ENCODE results near the gene EPB41L4B.

The EPB41L4B gene

DNA sequence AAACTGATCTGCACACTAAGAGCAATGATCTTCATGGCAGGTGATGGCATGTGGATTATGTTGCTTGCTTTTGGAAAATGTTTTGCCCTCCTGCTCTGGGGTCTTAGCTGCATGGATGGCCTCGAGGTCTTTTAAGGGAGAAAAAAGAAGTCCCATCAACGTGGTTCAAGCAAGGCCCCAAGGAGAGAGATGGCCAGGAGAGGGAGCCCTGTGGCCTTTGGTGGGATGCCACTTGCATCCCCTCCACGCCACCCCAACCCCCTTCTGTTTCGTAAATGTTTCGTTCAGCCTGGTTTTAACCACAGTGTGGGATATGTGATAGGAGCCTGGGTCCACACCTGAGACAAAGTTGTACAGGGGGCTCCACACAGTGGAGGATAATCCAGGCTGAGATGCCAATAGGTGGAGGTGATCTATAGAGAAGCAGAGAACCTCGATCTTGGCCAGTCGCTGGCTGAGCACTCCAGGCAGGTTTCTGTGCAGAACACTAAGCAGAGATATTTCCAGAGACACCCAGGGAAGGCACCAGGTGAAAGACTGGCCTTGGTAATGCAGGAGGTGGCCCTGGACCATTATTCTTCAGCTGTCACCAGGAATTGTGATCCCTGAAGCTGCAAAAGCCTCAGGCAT lies 128.0 kb downstream of the EPB41L4B start:
- DNase-seq: no peak

DNA sequence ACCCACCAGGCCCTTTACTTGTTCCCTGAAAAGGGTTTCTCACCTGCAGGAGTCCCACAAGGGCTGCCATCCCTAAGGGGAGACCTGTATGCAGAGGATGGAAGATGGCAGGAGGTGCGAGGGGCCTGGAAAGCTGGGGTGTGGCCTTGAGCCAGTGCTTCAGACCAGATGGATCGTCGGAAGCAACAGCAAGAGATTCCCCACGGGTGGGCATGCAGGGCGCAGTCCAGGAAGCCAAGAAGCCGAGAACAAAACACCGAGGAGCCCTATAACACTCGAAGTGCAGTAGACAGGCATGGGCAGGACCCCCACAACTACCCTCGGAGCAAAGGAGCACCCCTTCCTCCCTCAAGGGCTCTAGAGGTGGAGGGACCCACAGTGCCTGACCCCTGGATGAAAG lies 129.1 kb downstream of the EPB41L4B start:
- DNase-seq: no peak

- no peak for DNase-seq
Measured at GRCh38 chr9:109190151-109190550, 130.7 kb downstream of the EPB41L4B start.

GRCh38 chr9:109186857-109187520 lies 133.9 kb downstream of the EPB41L4B start:
- DNase-seq: no peak

GRCh38 chr9:109182940-109183798 lies 137.7 kb downstream of the EPB41L4B start:
- no peak for DNase-seq

DNA sequence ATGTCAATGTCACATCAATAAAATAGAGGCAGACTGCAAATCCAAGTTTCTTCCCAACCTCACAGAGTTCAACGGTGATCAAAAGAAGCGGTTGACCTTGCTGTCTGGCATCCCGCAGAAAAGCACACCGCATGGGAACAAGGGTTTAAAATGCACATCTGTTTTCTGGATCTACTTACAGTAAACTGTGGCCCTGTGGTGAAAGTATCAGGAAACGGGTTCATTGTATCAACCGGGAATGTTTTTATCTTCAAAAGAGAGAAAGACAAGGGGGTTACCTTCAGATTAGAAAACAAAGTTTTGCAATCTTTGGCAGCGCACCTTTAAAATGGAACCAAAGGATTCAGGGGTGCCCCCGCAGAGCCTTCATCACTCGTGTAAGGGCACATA lies 138.3 kb downstream of the EPB41L4B start:
- DNase-seq: no peak

DNA sequence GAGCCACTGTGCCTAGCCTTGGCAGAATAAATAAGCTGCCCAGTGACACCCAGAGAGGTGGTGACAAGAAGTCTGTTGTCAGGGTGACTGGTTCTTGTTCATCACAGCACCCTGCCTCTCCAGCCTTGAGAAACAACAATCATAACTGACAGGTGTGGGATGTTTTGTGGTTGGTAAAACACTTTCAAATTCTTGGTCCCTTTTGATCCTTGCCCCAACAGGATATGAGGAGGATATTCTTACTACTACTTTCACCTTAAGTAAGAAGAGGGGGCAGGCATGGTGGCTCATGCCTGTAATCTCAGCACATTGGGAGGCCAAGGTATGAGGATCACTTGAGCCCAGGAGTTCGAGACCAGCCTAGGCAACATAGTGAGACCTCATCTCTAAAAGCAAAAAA lies 139.6 kb downstream of the EPB41L4B start:
- DNase-seq: no peak

DNA sequence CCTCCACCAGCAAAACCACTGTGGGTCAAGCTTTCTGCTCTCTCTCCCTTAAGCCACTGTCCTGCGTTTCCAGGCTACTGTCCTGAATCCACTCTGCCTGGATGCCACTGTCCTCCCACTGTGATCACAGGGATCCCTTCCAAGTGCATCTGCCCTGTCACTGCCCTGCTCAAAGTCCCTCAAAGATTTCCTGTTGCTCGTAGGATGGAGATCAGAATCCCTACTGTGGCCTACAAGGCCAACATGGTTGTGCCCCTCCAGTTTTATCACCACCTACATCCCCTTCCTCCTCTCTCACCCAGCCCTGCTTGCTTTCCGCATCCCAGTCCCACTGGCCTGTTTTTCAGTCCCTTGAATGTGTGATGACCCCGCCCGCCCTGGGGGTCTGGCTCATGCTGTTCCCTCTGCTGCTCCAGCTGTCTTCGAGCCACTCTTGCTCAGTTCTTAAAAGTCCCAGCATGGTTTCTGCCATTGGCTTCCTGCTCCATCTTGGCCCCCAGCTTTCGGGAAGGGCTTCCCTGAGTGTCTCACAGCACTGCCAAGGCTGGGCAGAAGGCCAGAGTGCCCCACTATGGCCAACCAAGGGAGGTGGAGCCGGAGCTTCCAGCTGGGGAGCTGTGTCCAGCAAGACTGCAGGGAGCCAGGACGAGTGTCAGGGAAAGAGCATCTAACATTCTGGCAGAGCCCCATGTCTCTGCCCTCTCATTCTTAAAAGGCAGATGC lies 140.9 kb downstream of the EPB41L4B start:
- DNase-seq: no peak

DNA sequence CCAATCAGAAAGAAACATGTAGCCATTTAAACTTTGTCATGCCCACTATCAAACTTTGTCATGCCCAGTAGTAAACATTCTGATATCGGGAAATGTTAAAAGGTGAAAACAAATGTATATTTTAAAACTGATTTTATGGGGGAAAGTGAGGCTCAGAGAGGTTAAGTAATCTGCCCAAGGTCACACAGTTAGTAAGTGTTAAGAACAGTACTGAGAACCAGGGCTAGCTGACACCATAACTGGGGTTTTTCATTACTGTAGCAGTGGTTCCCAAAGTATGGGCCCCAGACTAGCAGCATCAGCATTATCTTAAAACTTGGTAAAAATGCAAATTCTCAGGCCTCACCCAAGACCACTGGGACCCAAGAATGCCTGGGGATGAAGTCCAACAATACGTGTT lies 143.9 kb downstream of the EPB41L4B start:
- no peak for DNase-seq

DNA sequence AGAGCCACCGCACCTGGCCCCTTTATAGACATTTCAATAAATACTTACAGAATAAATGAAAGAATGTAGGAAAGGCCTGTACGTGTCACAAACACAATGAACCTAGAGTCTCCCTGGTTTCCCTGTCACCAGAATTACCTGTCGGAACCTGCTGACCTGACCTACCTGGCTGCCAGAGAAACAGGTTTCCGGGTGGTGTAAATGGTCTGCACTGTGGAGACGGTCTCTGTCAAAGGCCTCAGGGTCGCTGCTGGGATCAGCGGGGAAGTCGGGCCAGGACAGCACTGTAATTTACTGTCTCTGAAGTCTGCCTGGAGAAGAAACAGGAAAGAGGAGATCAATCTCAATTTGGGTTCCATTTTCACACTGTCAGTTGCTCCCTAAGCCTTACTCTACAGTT lies 144.5 kb downstream of the EPB41L4B start:
- DNase-seq: no peak

GRCh38 chr9:109172935-109173334 lies 147.9 kb downstream of the EPB41L4B start:
- DNase-seq: no peak

DNA sequence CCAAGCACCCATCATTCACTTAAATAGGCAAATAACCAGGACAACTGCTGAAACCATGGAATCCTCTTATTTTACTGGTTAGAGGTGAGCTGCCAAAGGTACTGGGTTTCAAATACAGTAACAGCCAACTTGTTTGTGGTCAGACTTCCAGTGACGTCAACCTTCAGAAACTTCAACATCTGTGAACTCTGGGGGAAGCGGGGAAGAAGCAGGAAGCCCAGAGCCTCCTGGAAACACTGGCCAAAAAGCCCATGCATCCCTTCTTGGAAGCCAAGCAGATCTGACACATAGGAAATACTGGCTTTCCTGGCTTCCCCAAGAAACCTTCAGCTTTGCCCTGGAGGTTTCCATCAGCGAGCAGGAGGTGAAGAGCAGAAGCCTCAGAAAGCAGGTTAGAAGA lies 148.9 kb downstream of the EPB41L4B start:
- DNase-seq: no peak

DNA sequence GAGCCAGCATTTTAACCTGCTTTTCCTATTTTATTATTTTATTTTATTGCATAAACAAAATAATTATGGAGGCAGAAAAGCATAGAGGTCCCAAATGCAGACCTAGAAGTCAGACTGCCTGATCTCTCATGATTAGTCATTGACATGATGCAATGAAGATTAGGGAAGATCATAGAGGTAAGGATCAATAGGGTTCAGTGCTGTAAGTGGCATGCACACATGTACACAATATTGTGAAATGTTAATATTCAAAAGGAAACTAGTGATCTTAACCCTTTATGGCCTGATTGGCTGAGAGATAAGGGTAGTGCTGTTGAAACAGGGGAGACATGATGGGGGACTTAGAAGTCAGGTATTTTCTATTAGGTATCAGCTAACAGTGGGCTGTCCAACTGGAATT lies 152.7 kb downstream of the EPB41L4B start:
- no peak for DNase-seq

DNA sequence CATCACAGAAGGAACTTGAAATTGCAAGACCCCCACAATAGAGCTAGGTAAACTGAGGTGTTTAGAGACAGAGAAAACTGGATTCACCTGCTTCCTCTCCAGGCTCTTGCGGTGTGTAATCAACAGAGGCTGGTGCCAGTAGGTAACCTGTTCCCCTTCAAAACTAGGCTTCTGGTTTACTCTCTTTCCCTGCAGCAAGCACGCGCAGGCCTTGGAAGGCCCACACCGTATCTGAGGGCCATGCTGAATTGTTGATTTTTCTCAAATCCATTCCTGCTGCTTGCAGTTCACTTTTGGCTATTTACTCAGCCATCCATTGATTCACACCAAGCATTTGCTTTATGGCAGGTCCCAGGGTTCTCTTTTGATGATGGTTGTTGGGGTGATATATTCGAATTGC lies 153.1 kb downstream of the EPB41L4B start:
- no peak for DNase-seq

DNA sequence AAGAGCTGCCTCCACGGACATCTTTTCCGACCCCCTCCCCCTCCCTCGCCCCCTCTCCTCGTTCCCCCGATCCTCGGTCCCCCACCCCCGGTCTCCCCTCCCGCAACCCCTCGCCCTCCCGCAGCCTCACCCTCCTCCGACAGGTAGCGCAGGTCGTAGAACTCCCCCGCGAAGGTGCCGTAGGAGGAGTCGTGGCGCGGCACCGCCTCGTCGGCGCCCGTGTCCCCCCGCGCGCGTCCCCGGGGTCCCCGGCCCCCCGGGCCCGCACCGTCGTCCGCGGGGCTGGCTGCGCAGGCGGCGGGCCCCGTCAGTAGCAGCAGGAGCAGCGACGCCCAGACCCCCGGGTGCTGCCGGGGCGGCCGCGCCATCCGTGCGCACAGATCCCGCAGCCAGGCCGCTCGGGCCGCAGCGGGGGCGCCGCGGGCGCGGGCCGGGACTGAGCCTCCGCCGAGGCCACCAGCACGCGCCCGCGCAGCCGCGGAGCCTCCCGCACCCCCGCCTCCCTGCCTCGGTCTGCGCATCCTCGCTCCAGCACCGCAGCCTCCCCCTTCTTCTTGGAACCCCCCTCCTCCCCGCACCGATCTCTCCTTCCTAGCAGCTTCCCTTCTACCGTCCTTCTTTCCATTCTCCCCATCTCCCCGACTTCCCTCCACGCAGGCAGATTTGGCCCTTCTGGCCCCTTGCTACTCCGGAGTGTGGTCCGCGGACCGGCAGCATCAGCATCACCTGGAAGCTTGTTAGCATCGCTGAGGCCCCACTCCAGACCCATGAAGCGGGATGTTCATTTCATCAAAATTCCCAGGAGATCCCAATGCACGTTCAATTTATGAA lies 153.9 kb downstream of the EPB41L4B start, which contains the start of gene FRRS1L:
Gene FRRS1L, minus strand, starts transcription at position 479 of the 831 bp plus-strand sequence. Its CDS starts 111 bp downstream, at position 368.
- DNase-seq: no peak

DNA sequence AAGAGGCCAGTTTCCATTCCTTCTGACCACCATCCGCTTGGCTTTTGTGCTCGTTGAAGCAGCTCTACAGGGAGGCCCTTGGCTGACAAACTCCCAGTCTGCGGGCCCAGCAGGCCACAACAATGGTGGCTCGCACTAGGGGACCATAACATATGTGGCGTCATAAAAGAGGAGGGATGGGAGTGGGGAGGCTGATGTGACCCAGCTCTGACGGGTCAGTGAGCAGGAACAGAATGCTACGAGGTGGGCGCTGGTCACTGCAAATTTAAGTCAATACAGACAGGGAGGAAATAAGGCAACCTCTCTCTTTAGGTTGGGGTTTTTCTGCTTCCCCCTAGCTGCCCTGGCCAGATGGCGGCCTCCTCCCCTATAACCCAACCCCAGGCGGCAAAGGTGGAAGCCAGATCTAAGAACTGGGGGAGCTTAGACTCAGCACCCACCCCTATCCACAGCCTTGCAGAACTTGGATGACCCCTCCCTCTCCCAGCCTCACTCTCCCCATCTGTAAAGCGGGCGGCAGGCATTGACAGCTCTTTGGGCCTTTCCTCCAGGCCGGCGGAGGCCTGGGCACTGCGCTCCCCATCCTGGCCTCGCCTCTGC lies 154.6 kb downstream of the EPB41L4B start:
- no peak for DNase-seq

DNA sequence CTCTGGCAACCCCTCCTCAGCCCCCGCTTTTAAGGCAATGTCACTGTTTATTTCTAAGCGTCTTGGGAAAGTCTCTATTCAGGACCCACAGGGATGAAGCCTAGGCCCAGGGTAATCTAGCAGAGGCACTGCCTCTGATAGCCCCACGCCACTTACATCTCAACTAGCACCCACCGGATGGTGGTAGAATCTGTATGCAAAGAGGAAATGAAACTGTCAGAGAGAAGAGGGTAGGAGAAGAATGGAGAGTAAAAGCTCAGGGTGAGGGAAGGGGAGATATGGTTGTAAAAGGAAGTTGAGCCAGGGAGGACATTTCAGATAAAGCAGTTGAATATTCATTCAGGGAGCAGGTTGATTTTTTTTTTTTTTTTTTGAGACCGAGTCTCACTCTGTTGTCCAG lies 156.8 kb downstream of the EPB41L4B start:
- DNase-seq: no peak

GRCh38 chr9:109163194-109163593 lies 157.7 kb downstream of the EPB41L4B start:
- no peak for DNase-seq

- no peak for DNase-seq
Measured at GRCh38 chr9:109162677-109163076, 158.2 kb downstream of the EPB41L4B start.

DNA sequence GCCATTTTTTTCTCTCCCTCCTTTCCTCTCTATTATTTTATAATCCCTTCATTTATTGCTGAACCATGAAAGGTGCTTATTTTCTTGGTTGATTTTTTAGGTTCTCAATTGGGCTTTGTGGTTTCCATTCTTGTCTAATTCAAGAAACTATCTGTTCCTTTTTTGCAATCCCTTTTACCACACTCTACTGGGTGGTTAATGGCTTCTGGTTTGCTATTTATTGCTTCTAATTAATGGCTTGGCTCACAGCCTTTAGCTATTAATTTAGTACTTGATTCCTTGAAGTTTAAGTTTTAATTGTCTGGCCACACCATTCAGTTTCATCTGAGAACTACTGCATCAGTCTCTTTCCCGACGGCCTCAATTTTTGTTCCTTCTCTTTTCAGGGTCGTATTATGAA lies 159.4 kb downstream of the EPB41L4B start:
- no peak for DNase-seq

- no peak for DNase-seq
Measured at GRCh38 chr9:109159583-109159982, 161.3 kb downstream of the EPB41L4B start.

DNA sequence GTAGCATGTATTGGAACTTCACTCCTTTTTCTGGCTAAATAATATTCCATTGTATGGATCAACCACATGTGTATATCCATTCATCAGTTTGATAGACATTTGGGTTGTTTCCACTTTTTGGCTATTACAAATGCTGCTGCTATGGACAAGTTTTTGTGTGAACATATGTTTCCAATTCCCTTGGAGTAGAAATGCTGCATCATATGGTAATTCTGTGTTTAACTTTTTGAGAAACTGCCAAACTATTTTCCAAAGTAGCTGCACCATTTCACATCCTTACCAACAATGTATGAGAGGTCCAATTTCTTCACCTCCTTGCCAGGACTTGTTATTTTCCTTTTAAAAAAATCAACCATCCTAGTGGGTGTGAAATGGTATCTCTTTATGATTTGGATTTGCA lies 162.2 kb downstream of the EPB41L4B start:
- no peak for DNase-seq
